Muscle of leg (tissue), 11 donors: Measurements from ENCODE around the gene OTOG. TPM values are rescaled to one million over a fixed set of nuclear protein-coding genes. Genes with fewer than 3 reads are reported as not detected.

Experiments used
- DNase-seq: peaks from one replicate; pipeline ENCODE4 v3.0.0; 2013
- H3K27ac ChIP-seq: one replicate; pipeline ENCODE4 v1.5.1; 2013; ENCODE audit warnings: mild to moderate bottlenecking, low read length, control low read depth
- H3K27me3 ChIP-seq: one replicate; pipeline ENCODE4 v1.6.1; 2013; ENCODE audit warnings: low read length; ENCODE audit not compliant: control insufficient read depth, insufficient read depth
- H3K36me3 ChIP-seq: one replicate; pipeline ENCODE4 v1.6.1; 2013; ENCODE audit warnings: low read length; ENCODE audit not compliant: control insufficient read depth, insufficient read depth
- H3K4me1 ChIP-seq: one replicate; pipeline ENCODE4 v1.6.1; 2013; ENCODE audit warnings: low read length; ENCODE audit not compliant: control insufficient read depth, insufficient read depth
- H3K4me3 ChIP-seq: one replicate; pipeline ENCODE4 v1.5.1; 2013; ENCODE audit warnings: low read length, control low read depth
- H3K9me3 ChIP-seq: replicated peaks from 2 replicates; pipeline ENCODE4 v1.6.1; 2013; ENCODE audit warnings: low read depth, low read length; ENCODE audit not compliant: control insufficient read depth
- WGBS: methylation state at CpG from one replicate; pipeline ENCODE4 v1.1.5; 2013; ENCODE audit warnings: missing lambda C conversion rate; ENCODE audit not compliant: insufficient coverage; 5-methylcytosine and 5-hydroxymethylcytosine counted together
- polyA plus RNA-seq, 8 donors: library from polyadenylated mRNA; unstranded; fragments of 120-200 nt; gene quantifications; one replicate each; pipeline versions ENCODE4 v1.2.1 to v1.2.3, GENCODE V29; 2013; ENCODE audit warnings: inconsistent platforms in 1 of 8, low replicate concordance in 1 of 8; ENCODE audit not compliant: insufficient read length in 8 of 8, insufficient read depth in 1 of 8
- total RNA-seq: library from RNA; stranded (reverse); fragments of 120-200 nt; gene quantifications from one replicate; pipeline ENCODE4 v1.2.4, GENCODE V29; 2013

The OTOG gene
- total and polyA plus RNA-seq, 9 donors: under 0.01 to 0.05 (median 0.04) TPM; not detected in 4

DNA sequence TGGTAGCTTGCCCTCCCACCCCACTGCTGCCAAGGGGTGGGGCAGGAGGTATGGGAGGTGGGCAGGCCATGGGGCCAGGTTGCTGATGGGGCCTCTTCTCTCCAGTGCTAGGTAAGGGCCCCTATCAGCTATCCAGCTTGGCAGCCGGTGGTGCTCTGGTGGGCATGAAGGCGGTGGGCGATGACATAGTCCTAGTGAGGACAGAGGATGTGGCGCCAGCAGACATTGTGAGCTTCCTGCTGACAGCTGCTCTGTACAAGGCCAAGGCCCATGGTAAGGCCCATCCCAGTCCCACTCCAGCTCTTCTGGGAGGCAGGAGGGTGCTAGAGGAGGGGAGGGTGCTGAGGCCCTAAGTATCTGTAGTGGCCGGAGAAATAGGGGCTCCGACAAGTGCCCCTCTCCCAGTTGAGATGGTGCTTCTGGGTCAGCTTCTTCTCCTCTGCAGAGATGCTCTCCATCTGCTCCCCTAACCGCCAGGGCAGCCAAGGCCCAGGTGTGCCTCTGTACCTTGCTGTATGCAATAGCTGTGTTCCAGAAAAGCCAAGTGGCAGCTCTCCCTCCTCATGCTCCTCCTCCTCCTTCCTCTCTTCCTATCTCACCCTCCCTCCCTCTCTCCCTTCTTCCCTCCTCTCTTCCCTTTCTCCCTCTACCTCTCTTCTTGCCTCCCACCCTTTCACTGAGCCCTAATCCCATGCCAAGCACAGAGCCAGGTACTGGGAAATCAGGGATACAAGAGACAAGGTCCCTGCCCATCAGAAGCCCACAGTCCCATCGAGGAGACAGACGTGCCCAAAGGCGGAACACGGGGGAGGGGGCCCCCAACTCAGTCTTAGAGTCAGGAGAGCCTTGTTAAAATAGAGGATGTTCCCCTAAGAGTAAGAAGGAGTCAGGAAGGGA lies 55.3 kb downstream of the OTOG start:
- WGBS: 89% methylated on average over 6 of the region's 11 CpGs
- Histone ChIP-seq H3K36me3 (no peaks in the 10 kb centered on the region), H3K9me3 (no peaks in the 10 kb centered on the region), H3K27me3 (no peaks in the 10 kb centered on the region), H3K4me3 (no peak overlapping the region), H3K4me1 (peaks cover 35% of the 10 kb centered on the region), H3K27ac (no peak overlapping the region)
- DNase-seq: no peak

DNA sequence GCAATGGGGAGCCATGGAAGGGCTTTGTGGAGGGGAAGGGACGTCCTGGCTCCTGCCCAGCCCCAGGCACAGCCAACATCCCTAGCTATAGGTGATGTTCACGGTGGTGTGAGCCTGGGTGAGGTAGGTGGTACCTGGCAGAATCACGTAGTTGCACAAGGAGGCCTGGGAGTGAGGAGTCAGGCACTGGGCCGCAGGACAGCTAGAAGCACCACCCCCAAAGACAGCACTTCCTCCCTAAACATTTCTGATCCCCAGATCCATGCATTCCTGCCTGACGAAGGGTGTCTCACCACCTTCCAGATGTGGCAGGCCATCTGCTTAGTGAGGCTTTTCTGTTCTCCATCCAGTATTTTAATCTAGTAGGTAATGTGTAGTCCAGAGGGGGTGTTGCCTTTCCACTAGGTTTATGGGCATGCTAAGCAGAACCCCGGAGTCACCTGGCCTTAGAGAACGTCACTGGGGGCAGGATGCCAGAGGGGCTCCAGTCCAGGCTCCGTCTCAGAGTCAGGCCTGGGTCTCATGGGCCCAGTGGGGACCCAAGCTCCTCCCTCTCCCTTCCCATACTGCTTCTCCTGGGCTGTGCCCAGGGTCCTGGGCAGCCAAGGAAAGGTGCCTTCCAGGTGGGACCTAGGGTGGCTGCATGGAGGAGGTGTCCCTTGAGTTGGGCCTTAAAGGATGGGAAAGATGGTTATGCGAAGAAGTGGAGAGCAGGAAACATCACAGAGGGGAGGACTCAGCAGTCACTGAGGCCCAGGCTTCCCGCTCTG lies 56.2 kb downstream of the OTOG start:
- Histone ChIP-seq H3K9me3 (no peaks in the 10 kb centered on the region), H3K36me3 (no peaks in the 10 kb centered on the region), H3K4me1 (peaks cover 35% of the 10 kb centered on the region), H3K27me3 (peaks cover 7% of the 10 kb centered on the region), H3K4me3 (no peak overlapping the region), H3K27ac (no peak overlapping the region)
- DNase-seq: no peak
- WGBS: 33% methylated on average over 2 of the region's 10 CpGs

DNA sequence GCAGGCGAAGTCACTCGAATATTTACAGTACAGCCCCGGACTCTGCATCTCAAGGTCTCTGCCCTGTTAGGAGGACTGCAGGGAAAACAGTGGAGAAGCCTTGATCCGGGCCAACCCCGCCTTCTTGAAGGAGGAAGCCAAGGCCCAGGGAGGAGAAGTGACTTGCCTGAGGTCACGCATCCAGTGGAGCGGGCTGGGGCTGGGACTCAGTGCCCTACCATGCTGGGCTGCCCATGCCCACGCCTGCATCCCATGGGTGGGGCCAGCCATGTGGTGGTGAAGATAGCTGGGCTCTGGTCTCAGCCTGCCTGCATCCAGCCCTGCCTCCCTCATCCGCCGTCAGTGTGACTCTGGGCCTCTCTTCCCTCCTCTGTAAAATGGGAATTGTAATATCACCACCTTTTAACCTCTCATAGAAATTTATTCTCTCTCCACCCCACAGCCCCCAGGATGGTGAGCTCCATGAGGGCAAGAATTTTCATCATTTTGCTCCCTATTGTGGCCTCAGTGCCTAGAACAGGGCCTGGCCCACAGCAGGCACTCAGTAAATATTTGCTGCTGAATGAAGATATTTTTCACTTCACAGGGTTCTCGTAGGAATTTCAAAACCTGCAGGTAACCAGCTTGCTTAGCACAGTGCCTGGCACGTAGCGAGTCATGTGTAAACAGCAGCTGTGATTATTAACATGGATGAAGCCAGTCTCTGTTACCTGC lies 57.3 kb downstream of the OTOG start:
- 84% methylated on average over 8 of the region's 13 CpGs for WGBS
- H3K4me3 ChIP-seq: no peak overlapping the region
- no peak overlapping the region for H3K27ac ChIP-seq
- no peak for DNase-seq
- H3K36me3 ChIP-seq: no peaks in the 10 kb centered on the region
- no peaks in the 10 kb centered on the region for H3K9me3 ChIP-seq
- peaks cover 35% of the 10 kb centered on the region for H3K4me1 ChIP-seq
- H3K27me3 ChIP-seq: peaks cover 7% of the 10 kb centered on the region

DNA sequence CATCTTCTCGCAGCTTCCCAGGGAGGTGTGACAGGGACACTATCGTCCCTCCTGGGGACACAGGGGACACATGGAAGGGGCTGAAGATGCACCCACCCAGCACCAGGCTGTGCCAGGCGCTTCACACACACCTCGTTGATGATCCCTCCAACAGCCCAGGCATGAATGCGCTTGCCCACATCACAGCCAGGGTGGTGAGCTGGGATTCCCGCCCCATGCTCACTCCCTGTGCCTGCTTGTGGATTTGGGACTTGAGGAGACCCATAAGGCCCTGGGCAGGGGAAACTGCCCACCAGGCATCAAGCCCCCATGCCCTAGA lies 57.8 kb downstream of the OTOG start:
- Histone ChIP-seq H3K9me3 (no peaks in the 10 kb centered on the region), H3K27me3 (peaks cover 7% of the 10 kb centered on the region), H3K4me1 (peaks cover 40% of the 10 kb centered on the region), H3K36me3 (no peaks in the 10 kb centered on the region), H3K4me3 (no peak overlapping the region), H3K27ac (no peak overlapping the region)
- 87% methylated on average over 3 of the region's 6 CpGs for WGBS
- no peak for DNase-seq

DNA sequence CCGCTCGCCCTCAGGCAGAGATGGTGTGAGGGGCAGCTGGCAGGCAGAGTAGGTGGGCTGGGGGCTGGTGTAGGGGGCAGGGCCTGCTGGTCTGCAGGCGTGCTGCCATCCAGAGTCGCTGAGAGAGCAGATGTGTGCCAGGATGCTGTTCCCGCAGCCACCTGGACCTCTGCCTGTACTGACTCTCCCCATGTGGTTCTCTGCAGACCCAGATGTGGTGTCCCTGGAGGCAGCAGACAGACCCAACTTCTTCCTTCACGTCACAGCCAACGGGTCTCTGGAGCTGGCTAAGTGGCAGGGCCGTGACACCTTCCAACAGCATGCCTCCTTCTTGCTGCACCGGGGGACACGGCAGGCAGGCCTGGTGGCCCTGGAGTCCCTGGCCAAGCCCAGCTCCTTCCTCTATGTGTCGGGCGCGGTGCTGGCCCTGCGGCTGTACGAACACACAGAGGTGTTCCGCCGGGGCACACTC lies 58.6 kb downstream of the OTOG start:
- peaks cover 7% of the 10 kb centered on the region for H3K27me3 ChIP-seq
- no peaks in the 10 kb centered on the region for H3K36me3 ChIP-seq
- peaks cover 46% of the 10 kb centered on the region for H3K4me1 ChIP-seq
- no peak overlapping the region for H3K27ac ChIP-seq
- no peaks in the 10 kb centered on the region for H3K9me3 ChIP-seq
- no peak for DNase-seq
- WGBS: 75% methylated on average over 16 of the region's 17 CpGs
- no peak overlapping the region for H3K4me3 ChIP-seq

DNA sequence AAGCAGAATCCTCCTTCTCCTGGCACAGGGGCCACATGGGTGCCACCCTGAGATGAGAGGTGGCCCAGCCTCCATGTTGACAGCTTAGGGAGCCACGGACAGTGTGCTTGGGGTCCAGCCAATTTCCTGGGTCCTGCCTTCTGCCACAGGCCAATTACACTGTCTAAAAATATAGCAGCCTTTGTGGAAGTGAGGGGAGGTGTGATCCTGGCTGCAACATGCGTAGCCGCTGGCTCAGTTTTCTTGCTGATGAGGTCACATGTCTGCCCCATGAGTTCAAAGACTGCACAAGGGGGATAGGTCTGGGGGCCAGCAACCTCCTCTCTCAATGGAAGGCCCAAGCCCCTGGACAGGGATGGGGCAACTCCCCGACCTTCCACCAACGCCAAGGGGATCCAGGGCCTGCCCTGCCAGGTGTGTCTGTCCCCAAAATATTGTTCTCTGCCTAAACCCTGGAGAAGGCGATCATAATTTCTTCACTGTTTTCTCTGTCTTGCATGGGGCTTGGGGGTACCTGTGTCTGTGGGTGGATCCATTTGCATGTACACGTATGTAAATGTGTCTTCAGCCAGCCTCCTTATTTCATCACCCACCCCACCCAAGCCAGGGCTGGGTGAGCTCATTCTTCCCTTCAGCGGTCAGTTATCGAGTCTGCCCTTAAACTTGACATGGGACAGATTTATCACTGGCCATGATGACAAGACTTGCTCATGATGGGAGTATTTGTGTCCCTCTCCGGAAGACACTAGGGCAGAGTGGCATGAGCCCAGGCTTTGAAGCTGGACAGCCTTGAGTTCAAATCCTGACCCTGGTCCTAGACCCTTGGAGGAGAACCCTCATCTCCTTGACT lies 59.4 kb downstream of the OTOG start:
- H3K27me3 ChIP-seq: peaks cover 7% of the 10 kb centered on the region
- H3K27ac ChIP-seq: no peak overlapping the region
- DNase-seq: no peak
- no peaks in the 10 kb centered on the region for H3K36me3 ChIP-seq
- no peak overlapping the region for H3K4me3 ChIP-seq
- peaks cover 42% of the 10 kb centered on the region for H3K4me1 ChIP-seq
- 63% methylated on average over 4 of the region's 10 CpGs for WGBS
- H3K9me3 ChIP-seq: no peaks in the 10 kb centered on the region

DNA sequence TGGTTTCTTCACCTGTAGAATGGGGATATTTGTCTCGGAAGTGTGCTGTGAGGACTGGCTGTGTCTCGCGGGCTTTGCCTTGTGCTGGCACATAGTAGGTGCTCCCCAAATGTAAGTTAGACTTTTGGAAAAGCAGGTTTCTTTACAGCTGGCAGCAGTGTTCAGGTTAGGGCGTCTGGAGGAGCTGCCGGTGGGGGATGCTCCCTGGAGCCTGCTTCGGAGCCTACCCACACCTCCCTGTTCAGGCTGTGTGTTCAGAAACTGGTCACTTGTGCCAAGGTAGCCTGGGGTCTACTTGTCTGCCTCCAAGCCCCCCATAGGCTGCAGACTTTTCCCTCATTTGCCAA lies 60.0 kb downstream of the OTOG start:
- no peaks in the 10 kb centered on the region for H3K36me3 ChIP-seq
- H3K27me3 ChIP-seq: peaks cover 7% of the 10 kb centered on the region
- DNase-seq: no peak
- 81% methylated on average over 4 of the region's 6 CpGs for WGBS
- H3K4me1 ChIP-seq: peaks cover 36% of the 10 kb centered on the region
- no peaks in the 10 kb centered on the region for H3K9me3 ChIP-seq
- no peak overlapping the region for H3K4me3 ChIP-seq
- no peak overlapping the region for H3K27ac ChIP-seq

DNA sequence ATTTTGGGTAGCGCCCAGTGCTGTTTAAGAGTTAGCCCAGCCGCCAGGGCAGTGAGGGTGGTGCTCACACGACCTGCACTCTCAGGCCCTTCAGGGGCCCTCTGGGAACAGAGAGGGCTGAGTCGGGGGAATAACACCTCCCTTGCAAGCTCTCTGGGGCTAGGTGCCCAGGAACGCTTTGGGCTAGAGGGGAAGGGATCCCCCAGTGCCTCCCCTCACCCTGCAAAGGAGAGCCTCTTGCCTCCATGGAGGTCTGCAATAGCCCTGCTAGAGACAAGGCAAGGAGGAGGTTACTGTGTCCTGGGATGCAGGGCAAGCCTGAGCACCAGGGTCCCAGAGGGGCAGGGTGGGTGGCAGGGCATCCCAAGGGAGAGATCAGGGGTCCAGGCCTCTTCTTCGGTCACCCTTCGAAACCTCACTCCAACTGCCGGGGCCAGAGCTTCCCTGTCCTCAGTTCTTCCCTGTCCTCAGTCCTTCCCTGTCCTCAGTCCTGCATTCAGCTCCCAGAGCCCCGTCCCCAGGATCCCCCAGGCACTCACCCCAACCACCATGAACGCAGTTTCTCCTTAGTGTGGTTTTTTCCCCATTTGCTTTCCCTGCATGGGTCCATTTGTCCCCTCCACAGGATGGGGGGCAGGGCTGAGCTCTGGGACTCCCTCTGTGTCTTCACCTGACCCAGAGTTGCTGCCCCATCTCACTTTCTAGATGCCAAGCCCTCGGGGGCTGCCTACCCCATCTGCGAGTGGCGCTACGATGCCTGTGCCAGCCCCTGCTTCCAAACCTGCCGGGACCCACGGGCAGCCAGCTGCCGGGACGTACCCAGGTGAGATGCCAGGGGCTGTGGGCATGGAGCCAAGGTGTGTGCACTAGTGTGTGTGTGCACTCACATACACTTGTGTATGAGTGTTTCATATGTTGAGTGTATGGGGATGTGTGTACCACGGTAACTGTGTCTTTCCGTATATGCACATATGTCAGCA lies 60.8 kb downstream of the OTOG start:
- DNase-seq: no peak
- Histone ChIP-seq H3K36me3 (no peaks in the 10 kb centered on the region), H3K9me3 (no peaks in the 10 kb centered on the region), H3K4me1 (peaks cover 31% of the 10 kb centered on the region), H3K4me3 (no peak overlapping the region), H3K27ac (no peak overlapping the region), H3K27me3 (peaks cover 7% of the 10 kb centered on the region)
- 69% methylated on average over 17 of the region's 20 CpGs for WGBS

DNA sequence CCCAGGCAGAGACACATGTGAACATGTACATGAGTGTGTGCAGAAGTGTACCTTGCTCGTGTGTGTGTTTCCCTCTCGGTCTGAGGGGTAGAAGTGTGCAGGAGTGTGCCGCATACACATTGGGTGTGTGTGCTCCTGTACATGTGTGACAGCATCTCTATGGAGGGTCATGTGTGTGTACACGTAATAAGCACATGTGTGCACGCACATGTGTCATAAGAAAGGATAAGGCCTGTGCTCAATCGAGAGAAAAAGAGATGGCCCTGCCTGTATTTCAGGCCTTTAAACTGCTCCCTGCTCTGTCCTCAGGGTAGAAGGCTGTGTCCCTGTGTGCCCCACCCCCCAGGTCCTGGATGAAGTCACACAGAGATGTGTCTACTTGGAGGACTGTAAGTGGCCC lies 61.8 kb downstream of the OTOG start:
- 84% methylated on average over 5 of the region's 6 CpGs for WGBS
- no peak for DNase-seq
- H3K27ac ChIP-seq: no peak overlapping the region
- H3K27me3 ChIP-seq: peaks cover 7% of the 10 kb centered on the region
- H3K36me3 ChIP-seq: no peaks in the 10 kb centered on the region
- H3K4me3 ChIP-seq: no peak overlapping the region
- H3K4me1 ChIP-seq: peaks cover 27% of the 10 kb centered on the region
- no peaks in the 10 kb centered on the region for H3K9me3 ChIP-seq
